Ishikawa (cell line): Measurements from ENCODE around the gene COG5.

Experiments used
- CEBPB ChIP-seq: IDR thresholded peaks from 2 replicates; pipeline ENCODE4 v1.6.1; 2012
- CREB1 ChIP-seq: IDR thresholded peaks from 2 replicates; pipeline ENCODE4 v1.6.1; 2012; ENCODE audit warnings: low read depth
- EP300 ChIP-seq: IDR thresholded peaks from 2 replicates; pipeline ENCODE4 v1.6.1; 2012; ENCODE audit warnings: borderline replicate concordance
- NFIC ChIP-seq: IDR thresholded peaks from 2 replicates; pipeline ENCODE4 v1.6.1; 2012
- RAD21 ChIP-seq: IDR thresholded peaks from 2 replicates; pipeline ENCODE4 v1.6.1; 2012; ENCODE audit warnings: low read depth
- REST ChIP-seq: IDR thresholded peaks from 2 replicates; pipeline ENCODE4 v1.6.1; 2012; ENCODE audit warnings: low read depth, mild to moderate bottlenecking
- TAF1 ChIP-seq: IDR thresholded peaks from 2 replicates; pipeline ENCODE4 v1.6.1; 2012; ENCODE audit warnings: low read depth, mild to moderate bottlenecking
- YY1 ChIP-seq: IDR thresholded peaks from 2 replicates; pipeline ENCODE4 v1.6.1; 2012; ENCODE audit warnings: low read depth
- ZBTB7A ChIP-seq: IDR thresholded peaks from 2 replicates; pipeline ENCODE4 v1.6.1; 2012; ENCODE audit warnings: low read depth

GRCh38 chr7:107318523-107319160 is 245.1 kb downstream of the COG5 start:
- no peak for TF ChIP-seq EP300
- TF ChIP-seq REST: no peak
- no peak for TF ChIP-seq ZBTB7A
- TF ChIP-seq YY1: no peak
- no peak for TF ChIP-seq RAD21
- no peak for TF ChIP-seq CEBPB
- no peak for TF ChIP-seq TAF1
- TF ChIP-seq CREB1: no peak
- TF ChIP-seq NFIC: no peak
